ENCODE measurements around the gene LYPD8.

- TF ChIP-seq CTCF (IDR thresholded peaks at IDR 0.05) (no peak), CBFB (CRISPR knock-in tag; IDR thresholded peaks at IDR 0.05; ENCODE audit: low read depth) (no peak), USF1 (CRISPR knock-in tag; IDR thresholded peaks at IDR 0.05) (no peak), FOXP4 (CRISPR knock-in tag; IDR thresholded peaks at IDR 0.05) (no peak), E2F5 (CRISPR knock-in tag; IDR thresholded peaks at IDR 0.05) (no peak), ZNF512 (CRISPR knock-in tag; IDR thresholded peaks at IDR 0.05; ENCODE audit: borderline replicate concordance) (no peak), TCF7 (CRISPR knock-in tag; IDR thresholded peaks at IDR 0.05; ENCODE audit: low read depth) (no peak), ZBTB43 (CRISPR knock-in tag; IDR thresholded peaks at IDR 0.05) (no peak), ZNF138 (CRISPR knock-in tag; conservative IDR thresholded peaks at IDR 0.05) (no peak), EMX1 (CRISPR knock-in tag; IDR thresholded peaks at IDR 0.05) (no peak)
Observed at GRCh38 chr1:248695451-248696132, 60.0 kb downstream of the LYPD8 start.
